Smooth muscle cell (in vitro differentiated cells): ENCODE data around the gene SLC35D2. TPM values are rescaled to one million over a fixed set of nuclear protein-coding genes. Genes with fewer than 3 reads are reported as not detected.

Source experiments
- DNase-seq: peaks from one replicate; lab custom pipeline; 2025; ENCODE audit not compliant: unreplicated experiment; lab: John Stamatoyannopoulos, UW
- H2AFZ ChIP-seq: fragments of 200-600 bp; sonication (generic); 2 replicates; pipeline ENCODE4 v1.6.0; 2016; ENCODE audit warnings: antibody characterized with exemption, low read depth, mild to moderate bottlenecking
- H3F3A ChIP-seq: fragments of 200-600 bp; sonication (generic); 2 replicates; pipeline ENCODE4 v1.6.0; 2017; ENCODE audit warnings: antibody characterized with exemption, low read depth
- H3K27ac ChIP-seq: fragments of 200-600 bp; sonication (generic); 2 replicates; pipeline ENCODE4 v1.5.1; 2016; ENCODE audit warnings: low read depth, mild to moderate bottlenecking
- H3K27me3 ChIP-seq: fragments of 200-600 bp; sonication (generic); 2 replicates; pipeline ENCODE4 v1.6.1; 2016; ENCODE audit warnings: low read depth, mild to moderate bottlenecking
- H3K36me3 ChIP-seq: fragments of 200-600 bp; sonication (generic); 2 replicates; pipeline ENCODE4 v1.5.1; 2016; ENCODE audit warnings: low read depth
- H3K4me1 ChIP-seq: fragments of 200-600 bp; sonication (generic); 2 replicates; pipeline ENCODE4 v1.5.1; 2016; ENCODE audit warnings: low read depth
- H3K4me2 ChIP-seq: fragments of 200-600 bp; sonication (generic); 2 replicates; pipeline ENCODE4 v1.6.0; 2016; ENCODE audit warnings: mild to moderate bottlenecking
- H3K4me3 ChIP-seq: fragments of 200-600 bp; sonication (generic); 2 replicates; pipeline ENCODE4 v1.5.1; 2016; ENCODE audit warnings: mild to moderate bottlenecking
- H3K79me2 ChIP-seq: fragments of 200-600 bp; sonication (generic); 2 replicates; pipeline ENCODE4 v1.6.0; 2016; ENCODE audit warnings: low read depth, mild to moderate bottlenecking
- H3K9ac ChIP-seq: fragments of 200-600 bp; sonication (generic); 2 replicates; pipeline ENCODE4 v1.6.0; 2016; ENCODE audit warnings: low read depth
- H3K9me3 ChIP-seq: fragments of 200-600 bp; sonication (generic); replicated peaks from 2 replicates; pipeline ENCODE4 v1.5.1; 2016; ENCODE audit warnings: low read depth
- H4K20me1 ChIP-seq: fragments of 200-600 bp; sonication (generic); 2 replicates; pipeline ENCODE4 v1.6.0; 2016; ENCODE audit warnings: low read depth
- WGBS: methylation state at CpG from one replicate; pipeline ENCODE4 v1.1.7; 2016; ENCODE audit warnings: low lambda C conversion rate; 5-methylcytosine and 5-hydroxymethylcytosine counted together
- polyA plus RNA-seq: library from polyadenylated mRNA; unstranded; fragments of >200 nt; fragmentation: Nextera tagmentation; extraction: Ambion mirVana; gene quantifications from 2 replicates; pipeline ENCODE4 v1.2.1, GENCODE V29; 2016
- total RNA-seq: library from RNA; depleted of rRNA; stranded (reverse); fragments of >200 nt; gene quantifications from 2 replicates; pipeline ENCODE4 v1.2.3, GENCODE V29; 2014
- TF ChIP-seq, protein P1 (sequence below): fragments of 200-600 bp; sonication (generic); IDR thresholded peaks from 2 replicates; pipeline ENCODE4 v1.5.1; 2017; ENCODE audit warnings: borderline replicate concordance, mild to moderate bottlenecking, antibody characterized with exemption; ENCODE audit not compliant: insufficient read depth, poor library complexity, severe bottlenecking

Gene SLC35D2
- total and polyA plus RNA-seq, 2 experiments from 2014 or later, result 16.5 to 25.5 TPM

- DNase-seq, result no peak
- Histone ChIP-seq H3K4me2 (no peak overlapping the region), H3K36me3 (no peaks in the 10 kb centered on the region), H3K4me1 (peaks cover 6% of the 10 kb centered on the region), H4K20me1 (no peaks in the 10 kb centered on the region), H2AFZ (no peak overlapping the region), H3F3A (no peaks in the 10 kb centered on the region), H3K9me3 (no peaks in the 10 kb centered on the region), H3K27ac (no peak overlapping the region), H3K9ac (no peak overlapping the region), H3K27me3 (no peaks in the 10 kb centered on the region), H3K79me2 (peaks cover 44% of the 10 kb centered on the region), H3K4me3 (no peak overlapping the region)
- TF ChIP-seq, protein P1, sequence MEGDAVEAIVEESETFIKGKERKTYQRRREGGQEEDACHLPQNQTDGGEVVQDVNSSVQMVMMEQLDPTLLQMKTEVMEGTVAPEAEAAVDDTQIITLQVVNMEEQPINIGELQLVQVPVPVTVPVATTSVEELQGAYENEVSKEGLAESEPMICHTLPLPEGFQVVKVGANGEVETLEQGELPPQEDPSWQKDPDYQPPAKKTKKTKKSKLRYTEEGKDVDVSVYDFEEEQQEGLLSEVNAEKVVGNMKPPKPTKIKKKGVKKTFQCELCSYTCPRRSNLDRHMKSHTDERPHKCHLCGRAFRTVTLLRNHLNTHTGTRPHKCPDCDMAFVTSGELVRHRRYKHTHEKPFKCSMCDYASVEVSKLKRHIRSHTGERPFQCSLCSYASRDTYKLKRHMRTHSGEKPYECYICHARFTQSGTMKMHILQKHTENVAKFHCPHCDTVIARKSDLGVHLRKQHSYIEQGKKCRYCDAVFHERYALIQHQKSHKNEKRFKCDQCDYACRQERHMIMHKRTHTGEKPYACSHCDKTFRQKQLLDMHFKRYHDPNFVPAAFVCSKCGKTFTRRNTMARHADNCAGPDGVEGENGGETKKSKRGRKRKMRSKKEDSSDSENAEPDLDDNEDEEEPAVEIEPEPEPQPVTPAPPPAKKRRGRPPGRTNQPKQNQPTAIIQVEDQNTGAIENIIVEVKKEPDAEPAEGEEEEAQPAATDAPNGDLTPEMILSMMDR, result no peak
- WGBS, result 88% methylated on average over 7 of the region's 7 CpGs
These were observed 30.1 kb upstream of the SLC35D2 start for GRCh38 chr9:96413302-96414221.

DNA sequence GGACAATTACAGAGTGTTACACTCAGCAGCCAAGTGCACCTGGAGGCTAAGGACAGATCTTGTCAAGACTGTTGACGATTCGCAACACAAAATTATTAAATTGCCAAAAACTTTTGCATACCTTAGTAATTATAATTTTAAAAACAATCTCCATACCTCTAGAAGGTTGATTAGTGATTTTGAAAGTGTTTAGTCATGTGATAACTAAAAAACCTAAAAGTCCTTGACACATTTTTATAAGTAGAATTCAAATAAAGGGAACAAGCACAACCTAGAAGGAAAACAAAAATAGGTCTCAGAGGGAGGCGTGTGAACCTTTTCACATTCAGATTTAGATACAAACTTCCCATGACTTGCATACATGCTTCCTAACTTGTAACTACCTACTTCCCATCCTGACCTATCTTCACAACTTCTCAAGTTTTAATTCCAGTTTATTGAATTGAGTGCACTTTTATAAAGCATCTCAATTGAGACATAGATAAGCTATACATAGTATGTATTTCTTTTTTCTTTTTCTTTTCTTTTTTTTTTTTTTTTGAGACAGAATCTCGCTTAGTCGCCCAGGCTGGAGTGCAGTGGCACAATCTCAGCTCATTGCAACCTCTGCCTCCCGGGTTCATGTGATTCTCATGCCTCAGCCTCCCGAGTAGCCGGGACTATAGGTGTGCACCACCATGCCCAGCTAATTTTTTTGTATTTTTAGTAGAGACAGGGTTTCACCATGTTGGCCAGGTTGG lies 28.8 kb upstream of the SLC35D2 start:
- H3K27me3 ChIP-seq, result no peaks in the 10 kb centered on the region
- no peak overlapping the region for H3K4me3 ChIP-seq
- H3K9me3 ChIP-seq, result no peaks in the 10 kb centered on the region
- H3K4me1 ChIP-seq, result peaks cover 6% of the 10 kb centered on the region
- no peak overlapping the region for H2AFZ ChIP-seq
- TF ChIP-seq, protein P1, result no peak
- WGBS, result 93% methylated on average over 8 of the region's 8 CpGs
- H3K9ac ChIP-seq, result no peak overlapping the region
- H3K79me2 ChIP-seq, result peaks cover 48% of the 10 kb centered on the region
- H4K20me1 ChIP-seq, result no peaks in the 10 kb centered on the region
- no peak overlapping the region for H3K4me2 ChIP-seq
- no peaks in the 10 kb centered on the region for H3F3A ChIP-seq
- no peak overlapping the region for H3K27ac ChIP-seq
- no peak for DNase-seq
- no peaks in the 10 kb centered on the region for H3K36me3 ChIP-seq

- Histone ChIP-seq H3K9me3 (no peaks in the 10 kb centered on the region), H3F3A (no peaks in the 10 kb centered on the region), H3K4me3 (no peak overlapping the region), H3K4me2 (no peak overlapping the region), H3K9ac (no peak overlapping the region), H4K20me1 (no peaks in the 10 kb centered on the region), H3K36me3 (no peaks in the 10 kb centered on the region), H3K27me3 (no peaks in the 10 kb centered on the region), H2AFZ (no peak overlapping the region), H3K27ac (no peak overlapping the region), H3K4me1 (peaks cover 2% of the 10 kb centered on the region), H3K79me2 (peaks cover 47% of the 10 kb centered on the region)
- WGBS, result 96% methylated on average over 5 of the region's 5 CpGs
- TF ChIP-seq, protein P1, result no peak
- no peak for DNase-seq
These were observed 27.8 kb upstream of the SLC35D2 start for GRCh38 chr9:96411129-96411838.
